H1 (cell line): ENCODE measurements around the gene KCNMB2. TPM values are rescaled to one million over a fixed set of nuclear protein-coding genes. Genes with fewer than 3 reads are reported as not detected.

Experiments
- CTCF ChIA-PET: fragments of 300-600 bp; sonication (Branson Sonifier 250); formaldehyde crosslinking; loops from one replicate; lab custom pipeline; 2021; ENCODE audit not compliant: partially characterized antibody; lab: Charles Lee
- POLR2A ChIA-PET: fragments of 300-600 bp; sonication (Branson Sonifier 250); formaldehyde crosslinking; loops from one replicate; lab custom pipeline; 2021; ENCODE audit warnings: inconsistent platforms; ENCODE audit not compliant: partially characterized antibody; lab: Charles Lee
- DNase-seq, 2 experiments: peaks; one replicate each; pipeline versions ENCODE4 v3.0.0 to v3.0.0-alpha.2; 2010 to 2022; ENCODE audit warnings: low spot score in 2 of 2, low read depth in 1 of 2, mixed read lengths in 1 of 2
- FAIRE-seq: peaks from 2 replicates; lab custom pipeline; 2011; peaks lifted over from hg19 to GRCh38; lab: Jason Lieb, UNC
- H2AFZ ChIP-seq: 2 replicates; pipeline ENCODE4 v1.8.1; 2012; ENCODE audit warnings: low read length, inconsistent platforms
- H2AK5ac ChIP-seq: 2 replicates; pipeline ENCODE4 v1.6.1; 2013; ENCODE audit warnings: low read depth, low read length
- H2BK120ac ChIP-seq: replicated peaks from 2 replicates; pipeline ENCODE3; 2013; ENCODE audit warnings: low read depth, low read length, inconsistent platforms
- H2BK12ac ChIP-seq: 2 replicates; pipeline ENCODE4 v1.6.1; 2013; ENCODE audit warnings: low read depth, low read length
- H2BK15ac ChIP-seq: 2 replicates; pipeline ENCODE4 v1.6.1; 2013; ENCODE audit warnings: low read length
- H2BK20ac ChIP-seq: 2 replicates; pipeline ENCODE4 v1.6.1; 2013; ENCODE audit warnings: low read length
- H2BK5ac ChIP-seq: 2 replicates; pipeline ENCODE4 v1.6.1; 2013; ENCODE audit warnings: low read depth, low read length
- H3K14ac ChIP-seq: 2 replicates; pipeline ENCODE4 v1.6.1; 2013; ENCODE audit warnings: inconsistent platforms; ENCODE audit not compliant: insufficient read length
- H3K18ac ChIP-seq: 2 replicates; pipeline ENCODE4 v1.6.1; 2013; ENCODE audit warnings: low read length; ENCODE audit errors: extremely low read depth
- H3K23ac ChIP-seq: 2 replicates; pipeline ENCODE4 v1.6.1; 2013; ENCODE audit warnings: inconsistent platforms; ENCODE audit not compliant: insufficient read length
- H3K23me2 ChIP-seq: 2 replicates; pipeline ENCODE4 v1.6.1; 2013; ENCODE audit warnings: low read depth, low read length
- H3K27ac ChIP-seq: 2 replicates; pipeline ENCODE4 v1.6.1; 2011; ENCODE audit warnings: low read depth, low read length, inconsistent platforms
- H3K27me3 ChIP-seq, 4 experiments: replicated peaks in 1 of 4; 1 replicate in 1 of 4; 2 replicates in 3 of 4; pipeline versions ENCODE4 v1.6.1 to v1.8.1; 2011 to 2013; ENCODE audit warnings: low read length in 3 of 4, mild to moderate bottlenecking in 3 of 4, inconsistent platforms in 2 of 4, mixed read lengths in 2 of 4, moderate library complexity in 1 of 4; ENCODE audit not compliant: control insufficient read depth in 3 of 4, insufficient read depth in 3 of 4; ENCODE audit errors: extremely low read depth in 1 of 4
- H3K36me3 ChIP-seq, 4 experiments: 2 replicates each; pipeline versions ENCODE4 v1.6.1 to v1.8.1; 2011 to 2013; ENCODE audit warnings: mild to moderate bottlenecking in 4 of 4, low read length in 3 of 4, moderate library complexity in 2 of 4, control low read depth in 1 of 4, inconsistent platforms in 1 of 4; ENCODE audit not compliant: insufficient read depth in 4 of 4, control insufficient read depth in 2 of 4
- H3K4ac ChIP-seq: replicated peaks from 2 replicates; pipeline ENCODE3; 2013; ENCODE audit warnings: low read length, low read depth, mixed read lengths, inconsistent platforms; ENCODE audit not compliant: insufficient read length
- H3K4me1 ChIP-seq, 4 experiments: replicated peaks in 1 of 4; 1 replicate in 1 of 4; 2 replicates in 3 of 4; pipeline versions ENCODE4 v1.6.1 to v1.8.1; 2011 to 2013; ENCODE audit warnings: low read length in 3 of 4, inconsistent platforms in 2 of 4, mixed read lengths in 1 of 4; ENCODE audit not compliant: insufficient read depth in 4 of 4, control insufficient read depth in 3 of 4
- H3K4me2 ChIP-seq, 2 experiments: 2 replicates each; pipeline versions ENCODE4 v1.6.1 to v1.8.1; 2011 to 2013; ENCODE audit warnings: low read depth in 2 of 2, low read length in 2 of 2, control low read depth in 1 of 2, inconsistent platforms in 1 of 2, mild to moderate bottlenecking in 1 of 2; ENCODE audit not compliant: insufficient read depth in 1 of 2
- H3K4me3 ChIP-seq, 4 experiments: fragments of 200-600, 300-600 bp in 1 of 4; sonication (generic), shearing (Covaris generic), sonication (Bioruptor Twin) in 1 of 4; 2 replicates each; pipeline versions ENCODE4 v1.5.1 to v1.8.1; 2011 to 2016; ENCODE audit warnings: low read length in 4 of 4, low read depth in 3 of 4, control low read depth in 2 of 4, inconsistent platforms in 2 of 4, mild to moderate bottlenecking in 2 of 4, mixed read lengths in 1 of 4, moderate library complexity in 1 of 4; ENCODE audit not compliant: insufficient read depth in 2 of 4; ENCODE audit errors: extremely low read depth in 1 of 4
- H3K56ac ChIP-seq: replicated peaks from 2 replicates; pipeline ENCODE3; 2013; ENCODE audit warnings: low read depth, mild to moderate bottlenecking, mixed read lengths, low read length, inconsistent platforms; ENCODE audit not compliant: insufficient read length
- H3K79me1 ChIP-seq: 2 replicates; pipeline ENCODE4 v1.6.1; 2013; ENCODE audit warnings: low read depth, low read length, control low read depth
- H3K79me2 ChIP-seq, 2 experiments: 2 replicates each; pipeline versions ENCODE4 v1.6.1 to v1.8.1; 2012 to 2013; ENCODE audit warnings: low read length in 2 of 2, mild to moderate bottlenecking in 2 of 2, inconsistent platforms in 1 of 2; ENCODE audit not compliant: insufficient read depth in 2 of 2, control insufficient read depth in 1 of 2
- H3K9ac ChIP-seq, 4 experiments: replicated peaks in 1 of 4; 1 replicate in 1 of 4; 2 replicates in 3 of 4; pipeline versions ENCODE4 v1.6.1 to v1.8.1; 2011 to 2013; ENCODE audit warnings: low read depth in 3 of 4, low read length in 3 of 4, control low read depth in 2 of 4, mild to moderate bottlenecking in 2 of 4, moderate library complexity in 2 of 4, inconsistent platforms in 1 of 4; ENCODE audit errors: extremely low read depth in 1 of 4
- H3K9me3 ChIP-seq, 2 experiments: 2 replicates each; pipeline versions ENCODE4 v1.6.1 to v1.8.1; 2012 to 2013; ENCODE audit warnings: mild to moderate bottlenecking in 2 of 2, moderate library complexity in 2 of 2, control low read depth in 1 of 2, inconsistent platforms in 1 of 2, low read depth in 1 of 2, low read length in 1 of 2, mixed read lengths in 1 of 2; ENCODE audit not compliant: insufficient read depth in 2 of 2
- H4K20me1 ChIP-seq, 2 experiments: replicated peaks in 1 of 2; 2 replicates each; pipeline versions ENCODE3 to v1.8.1; 2011 to 2013; ENCODE audit warnings: inconsistent platforms in 2 of 2, low read length in 2 of 2, mild to moderate bottlenecking in 1 of 2; ENCODE audit not compliant: insufficient read depth in 2 of 2, control insufficient read depth in 1 of 2
- H4K5ac ChIP-seq: 2 replicates; pipeline ENCODE4 v1.6.1; 2013; ENCODE audit warnings: low read length, low read depth, mixed read lengths, inconsistent platforms; ENCODE audit not compliant: insufficient read length
- H4K8ac ChIP-seq: 2 replicates; pipeline ENCODE4 v1.8.0; 2013; ENCODE audit warnings: mild to moderate bottlenecking, moderate library complexity, low read length, inconsistent platforms; ENCODE audit not compliant: insufficient read depth; ENCODE audit errors: extremely low read depth
- H4K91ac ChIP-seq: replicated peaks from 2 replicates; pipeline ENCODE3; 2013; ENCODE audit warnings: low read length, mixed read lengths, inconsistent platforms; ENCODE audit not compliant: insufficient read length
- BRCA1 ChIP-seq: IDR thresholded peaks from 2 replicates; pipeline ENCODE4 v1.6.1; 2012; ENCODE audit warnings: low read depth, low read length, improper control_type of control experiment
- EZH2 ChIP-seq: fragments of 200-600 bp; sonication (generic); IDR thresholded peaks from 2 replicates; pipeline ENCODE4 v1.7.1; 2012; ENCODE audit warnings: low read depth, mild to moderate bottlenecking, moderate library complexity, low read length, inconsistent platforms; ENCODE audit not compliant: severe bottlenecking
- JUND ChIP-seq: IDR thresholded peaks from 2 replicates; pipeline ENCODE4 v1.6.1; 2011; ENCODE audit warnings: mild to moderate bottlenecking, improper control_type of control experiment, low read length
- MAFK ChIP-seq: IDR thresholded peaks from 2 replicates; pipeline ENCODE4 v1.6.1; 2012; ENCODE audit warnings: low read depth, mild to moderate bottlenecking, improper control_type of control experiment, low read length
- POLR2A ChIP-seq, 2 experiments: IDR thresholded peaks; 1 replicate in 1 of 2; 2 replicates in 1 of 2; pipeline ENCODE4 v1.6.1; 2011; ENCODE audit warnings: low read depth in 2 of 2, low read length in 2 of 2, mild to moderate bottlenecking in 2 of 2; ENCODE audit errors: control extremely low read depth in 1 of 2
- RBBP5 ChIP-seq: IDR thresholded peaks from 2 replicates; pipeline ENCODE4 v1.7.1; 2012; ENCODE audit warnings: low read depth, mild to moderate bottlenecking, inconsistent platforms, low read length, moderate library complexity, borderline replicate concordance
- RFX5 ChIP-seq: IDR thresholded peaks from 2 replicates; pipeline ENCODE4 v1.6.1; 2011; ENCODE audit warnings: low read depth, low read length, improper control_type of control experiment, borderline replicate concordance
- SIN3A ChIP-seq, 2 experiments: IDR thresholded peaks in 1 of 2; conservative IDR thresholded peaks in 1 of 2; 2 replicates each; pipeline ENCODE4 v1.6.1; 2011 to 2012; ENCODE audit warnings: low read length in 2 of 2, improper control_type of control experiment in 1 of 2, low read depth in 1 of 2, mild to moderate bottlenecking in 1 of 2
- TAF7 ChIP-seq: optimal IDR thresholded peaks from 2 replicates; pipeline ENCODE3; 2011; ENCODE audit warnings: low read depth, mild to moderate bottlenecking, inconsistent platforms, low read length, moderate library complexity, borderline replicate concordance
- WGBS, 2 experiments: shearing (Covaris generic) in 1 of 2; methylation state at CpG; one replicate each; pipeline versions ENCODE4 v1.1.6 to v1.1.7; 2013 to 2015; ENCODE audit warnings: low lambda C conversion rate in 2 of 2, mixed read lengths in 2 of 2, inconsistent platforms in 1 of 2, low coverage in 1 of 2, missing lambda C conversion rate in 1 of 2; ENCODE audit not compliant: insufficient replicate concordance in 2 of 2, insufficient coverage in 1 of 2, insufficient read length in 1 of 2; ENCODE audit errors: extremely low coverage in 1 of 2, missing lambda C conversion rate in 1 of 2; 5-methylcytosine and 5-hydroxymethylcytosine counted together
- polyA plus RNA-seq, 7 experiments: library from polyadenylated mRNA; depleted of rRNA in 3 of 7; stranded (reverse) in 5 of 7; unstranded in 2 of 7; fragments of >200 nt in 5 of 7; fragments of 200-250 nt in 2 of 7; gene quantifications; 1 replicate in 5 of 7; 2 replicates in 1 of 7; 4 replicates in 1 of 7; pipeline versions ENCODE4 v1.2.1 to v1.2.3, GENCODE V29; 2011 to 2013; ENCODE audit warnings: missing spikeins in 2 of 7, mixed read lengths in 2 of 7
- total RNA-seq: library from RNA; stranded (reverse); fragmentation: NEBNext Ultra II Directional; extraction: Animal tissue kit (Norgen Biotek cat#: 25700); gene quantifications from 2 replicates; pipeline ENCODE4 v1.2.1, GENCODE V29; 2021

Gene KCNMB2
- total and polyA plus RNA-seq, 2 of the 8 experiments (the other 6 are each of a cell fraction or from before 2014, with no cell fraction given): not detected

GRCh38 chr3:178585454-178585853 lies 49.2 kb downstream of the KCNMB2 start:
- Histone ChIP-seq H3K23me2 (no peaks in the 10 kb centered on the region), H2BK5ac (no peak overlapping the region), H3K18ac (no peak overlapping the region), H2BK120ac (no peak overlapping the region), H3K56ac (no peak overlapping the region), H4K20me1 (no peaks in the 10 kb centered on the region), H2AFZ (no peak overlapping the region), H4K8ac (no peak overlapping the region), H3K9ac (no peak overlapping the region), H3K79me1 (no peaks in the 10 kb centered on the region), H3K14ac (no peak overlapping the region), H4K91ac (no peak overlapping the region), H3K4me1 (no peaks in the 10 kb centered on the region), H4K5ac (no peak overlapping the region), H2BK15ac (no peak overlapping the region), H3K9me3 (no peaks in the 10 kb centered on the region), H2AK5ac (no peak overlapping the region), H2BK12ac (no peak overlapping the region), H3K4ac (no peak overlapping the region), H3K79me2 (no peaks in the 10 kb centered on the region), H3K4me3 (no peak overlapping the region), H3K27ac (no peak overlapping the region), H3K27me3 (no peaks in the 10 kb centered on the region), H3K4me2 (no peak overlapping the region), H3K36me3 (no peaks in the 10 kb centered on the region), H2BK20ac (no peak overlapping the region), H3K23ac (no peak overlapping the region)
- WGBS, 2 experiments: 86% methylated on average over 1 of the region's 1 CpG; no CpG with 5 or more reads in 1 of the 2 experiments
- DNase-seq (no peak), FAIRE-seq (no peak)
- POLR2A ChIA-PET: no interaction called here
- TF ChIP-seq EZH2: no peak
- no peak for TF ChIP-seq POLR2A (IDR thresholded peaks at IDR 0.05; ENCODE audit: control extremely low read depth in 1 of 2, low read depth in 2 of 2, low read length in 2 of 2)
- TF ChIP-seq RBBP5: no peak
- TF ChIP-seq RFX5: no peak
- no peak for TF ChIP-seq BRCA1
- TF ChIP-seq JUND: no peak
- no peak for TF ChIP-seq SIN3A (conservative IDR thresholded peaks at IDR 0.05 in 1 of 2, IDR thresholded peaks at IDR 0.05 in 1 of 2; ENCODE audit: low read depth in 1 of 2, low read length in 2 of 2)
- no peak for TF ChIP-seq TAF7
- TF ChIP-seq MAFK: no peak
- CTCF ChIA-PET: no interaction called here
